GM12873 (cell line): ENCODE data around the gene NUBP2.

ENCODE experiments used
- CTCF ChIP-seq: IDR thresholded peaks from 2 replicates; pipeline ENCODE4 v1.5.1; 2012; ENCODE audit warnings: low read depth, mild to moderate bottlenecking, moderate library complexity, low read length, control low read depth; ENCODE audit not compliant: insufficient read depth; ENCODE audit errors: missing control alignments

NUBP2 gene

DNA sequence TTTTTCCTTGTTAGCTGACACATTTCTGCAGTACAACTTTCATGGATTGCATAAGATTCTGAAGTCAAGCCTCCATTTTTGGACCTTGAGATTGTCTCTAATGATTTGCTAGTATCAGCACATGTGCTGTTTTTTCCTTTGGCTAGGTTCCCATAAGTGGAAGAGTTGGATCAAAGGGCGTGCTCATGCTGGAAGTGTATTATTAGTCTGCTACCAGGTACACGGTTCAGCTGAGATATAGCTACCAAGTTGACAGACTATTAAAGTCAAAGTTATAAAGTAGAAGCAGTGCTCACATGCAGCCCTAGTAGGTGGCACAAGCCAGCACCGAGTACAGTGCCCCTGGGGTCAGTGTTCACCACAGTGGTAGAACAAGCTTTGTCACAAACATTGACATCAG, 47.5 kb downstream of the NUBP2 start:
- TF ChIP-seq CTCF, result no peak

DNA sequence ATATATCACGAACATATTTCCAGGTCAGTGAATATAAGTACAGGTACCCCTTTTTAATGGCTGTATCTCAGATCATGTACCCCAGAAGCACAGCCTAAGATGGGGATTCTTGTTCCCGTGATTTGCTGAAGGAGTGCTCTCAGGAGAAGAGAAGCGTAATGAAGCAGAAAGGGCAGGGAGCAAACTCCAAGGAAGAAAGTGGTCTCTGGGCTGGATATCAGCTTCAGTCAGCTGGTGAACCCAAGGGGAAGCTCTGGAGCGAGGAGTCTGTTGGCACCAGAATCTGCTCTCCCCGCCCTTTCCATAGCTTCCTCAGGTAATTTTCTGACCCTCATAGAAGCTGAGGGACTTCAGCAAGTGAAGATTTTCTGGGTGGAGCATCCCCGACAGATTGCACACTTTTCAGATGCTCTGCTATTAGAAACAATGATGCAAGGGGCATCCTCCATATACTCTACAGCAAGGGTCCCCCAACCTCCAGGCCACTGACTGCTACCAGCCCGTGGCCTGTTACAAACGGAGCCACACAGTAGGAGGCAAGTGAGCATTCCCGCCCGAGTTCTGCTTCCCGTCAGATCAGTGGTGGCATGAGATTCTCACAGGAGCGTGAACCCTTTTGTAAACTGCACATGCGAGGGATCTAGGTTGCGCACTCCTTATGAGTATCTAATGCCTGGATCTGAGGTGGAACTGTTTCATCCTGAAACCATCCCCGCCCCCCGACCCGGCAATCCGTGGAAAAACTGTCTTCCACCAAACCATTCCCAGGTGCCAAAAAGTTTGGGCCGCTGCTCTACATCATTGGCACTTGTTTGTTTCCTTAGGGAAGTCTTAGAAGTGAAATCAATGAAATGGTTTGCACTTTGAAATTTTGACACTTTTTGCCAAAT, 48.7 kb downstream of the NUBP2 start:
- TF ChIP-seq CTCF, result no peak

- no peak for TF ChIP-seq CTCF
Observed at GRCh38 chr16:1832838-1833454, 50.2 kb downstream of the NUBP2 start.

DNA sequence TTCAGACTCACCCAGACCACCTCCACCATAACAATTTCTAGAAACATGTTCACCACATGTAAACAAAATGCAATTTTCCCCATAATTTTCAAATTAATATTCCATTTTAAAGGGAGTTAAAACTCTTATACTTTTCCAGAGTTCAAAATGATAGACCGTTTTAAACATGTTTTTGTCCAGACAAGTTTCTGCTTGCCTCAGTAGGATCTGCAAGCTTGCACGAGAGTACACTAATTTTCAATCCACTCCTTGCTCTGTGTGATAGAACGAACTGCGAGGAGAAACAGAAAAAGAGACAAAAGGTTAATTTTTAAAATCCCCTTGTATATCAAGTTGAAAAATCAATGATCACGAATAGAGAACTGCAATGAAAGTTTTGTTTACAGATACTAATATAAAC, 51.3 kb downstream of the NUBP2 start:
- TF ChIP-seq CTCF, result no peak
